ENCODE data around the gene RNF141. TPM values are rescaled to one million over a fixed set of nuclear protein-coding genes. Genes with fewer than 3 reads are reported as not detected.

Gene RNF141
- total RNA-seq, 1 donor from 2014 or later = 31.2 TPM

DNA sequence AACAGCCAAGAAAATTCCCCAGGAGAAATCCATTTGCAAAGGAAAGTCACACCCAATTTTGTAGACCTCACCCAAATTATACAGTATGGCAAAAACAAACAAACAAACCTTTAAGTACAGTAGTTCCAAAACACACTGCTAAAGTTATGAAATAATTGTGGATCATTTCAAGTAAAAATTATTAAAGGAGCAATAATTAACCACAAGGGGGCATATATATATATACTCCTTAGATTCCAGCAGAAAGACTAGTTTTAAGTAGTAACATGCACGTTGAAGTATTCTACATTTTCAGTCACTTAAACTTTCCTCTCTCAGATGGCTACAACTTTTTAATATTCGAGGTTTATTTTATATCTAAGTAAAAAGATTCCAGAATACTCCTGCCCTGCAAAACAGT is 26.8 kb downstream of the RNF141 start:
- no peak for DNase-seq (ENCODE audit: low read depth)
- Histone ChIP-seq H3K27ac (ENCODE audit: low read depth, low read length) (no peak overlapping the region), H3K9me3 (ENCODE audit: insufficient read depth, low read depth, low read length) (no peaks in the 10 kb centered on the region), H3K9ac (ENCODE audit: low read length) (no peak overlapping the region), H3K4me1 (ENCODE audit: insufficient read depth, low read length) (no peaks in the 10 kb centered on the region), H3K36me3 (ENCODE audit: insufficient read depth, low read length) (no peaks in the 10 kb centered on the region), H3K4me2 (ENCODE audit: low read length) (no peak overlapping the region), H3K27me3 (ENCODE audit: insufficient read depth, low read length) (no peaks in the 10 kb centered on the region), H2AFZ (ENCODE audit: low read depth, low read length) (no peak overlapping the region), H3K79me2 (ENCODE audit: insufficient read depth, low read length) (no peaks in the 10 kb centered on the region), H3K4me3 (ENCODE audit: insufficient read depth, low read depth, low read length) (no peak overlapping the region), H4K20me1 (ENCODE audit: insufficient read depth, low read length) (no peaks in the 10 kb centered on the region)
- Mint-ChIP-seq H3K27me3 (ENCODE audit: low read depth, unreplicated experiment) (no peaks in the 10 kb centered on the region), H3K9me3 (ENCODE audit: unreplicated experiment) (no peaks in the 10 kb centered on the region), H3K36me3 (ENCODE audit: low read depth, unreplicated experiment) (no peaks in the 10 kb centered on the region), H3K4me3 (ENCODE audit: unreplicated experiment) (no peak overlapping the region), H3K4me1 (ENCODE audit: low read depth, unreplicated experiment) (peaks cover 12% of the 10 kb centered on the region), H3K27ac (ENCODE audit: unreplicated experiment) (peak overlapping the region; percentile 56)
- TF ChIP-seq, protein P1, sequence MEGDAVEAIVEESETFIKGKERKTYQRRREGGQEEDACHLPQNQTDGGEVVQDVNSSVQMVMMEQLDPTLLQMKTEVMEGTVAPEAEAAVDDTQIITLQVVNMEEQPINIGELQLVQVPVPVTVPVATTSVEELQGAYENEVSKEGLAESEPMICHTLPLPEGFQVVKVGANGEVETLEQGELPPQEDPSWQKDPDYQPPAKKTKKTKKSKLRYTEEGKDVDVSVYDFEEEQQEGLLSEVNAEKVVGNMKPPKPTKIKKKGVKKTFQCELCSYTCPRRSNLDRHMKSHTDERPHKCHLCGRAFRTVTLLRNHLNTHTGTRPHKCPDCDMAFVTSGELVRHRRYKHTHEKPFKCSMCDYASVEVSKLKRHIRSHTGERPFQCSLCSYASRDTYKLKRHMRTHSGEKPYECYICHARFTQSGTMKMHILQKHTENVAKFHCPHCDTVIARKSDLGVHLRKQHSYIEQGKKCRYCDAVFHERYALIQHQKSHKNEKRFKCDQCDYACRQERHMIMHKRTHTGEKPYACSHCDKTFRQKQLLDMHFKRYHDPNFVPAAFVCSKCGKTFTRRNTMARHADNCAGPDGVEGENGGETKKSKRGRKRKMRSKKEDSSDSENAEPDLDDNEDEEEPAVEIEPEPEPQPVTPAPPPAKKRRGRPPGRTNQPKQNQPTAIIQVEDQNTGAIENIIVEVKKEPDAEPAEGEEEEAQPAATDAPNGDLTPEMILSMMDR (IDR thresholded peaks at IDR 0.05; ENCODE audit: insufficient read depth, low read depth, low read length) = no peak
- no peak for TF ChIP-seq EZH2 (IDR thresholded peaks at IDR 0.05; ENCODE audit: insufficient read depth, low read length)
- FAIRE-seq = no peak

GRCh38 chr11:10511181-10511621 is 29.8 kb downstream of the RNF141 start:
- Histone ChIP-seq H3K9me3 (ENCODE audit: insufficient read depth, low read depth, low read length) (no peaks in the 10 kb centered on the region), H3K79me2 (ENCODE audit: insufficient read depth, low read length) (no peaks in the 10 kb centered on the region), H3K4me3 (ENCODE audit: insufficient read depth, low read depth, low read length) (no peak overlapping the region), H3K27ac (ENCODE audit: low read depth, low read length) (no peak overlapping the region), H3K27me3 (ENCODE audit: insufficient read depth, low read length) (no peaks in the 10 kb centered on the region), H3K4me1 (ENCODE audit: insufficient read depth, low read length) (no peaks in the 10 kb centered on the region), H2AFZ (ENCODE audit: low read depth, low read length) (no peak overlapping the region), H4K20me1 (ENCODE audit: insufficient read depth, low read length) (no peaks in the 10 kb centered on the region), H3K36me3 (ENCODE audit: insufficient read depth, low read length) (no peaks in the 10 kb centered on the region), H3K4me2 (ENCODE audit: low read length) (no peak overlapping the region), H3K9ac (ENCODE audit: low read length) (no peak overlapping the region)
- DNase-seq (ENCODE audit: low read depth) (no peak), FAIRE-seq (no peak)
- Mint-ChIP-seq H3K9me3 (ENCODE audit: unreplicated experiment) (no peaks in the 10 kb centered on the region), H3K4me1 (ENCODE audit: low read depth, unreplicated experiment) (peaks cover 12% of the 10 kb centered on the region), H3K36me3 (ENCODE audit: low read depth, unreplicated experiment) (no peaks in the 10 kb centered on the region), H3K27ac (ENCODE audit: unreplicated experiment) (no peak overlapping the region), H3K27me3 (ENCODE audit: low read depth, unreplicated experiment) (no peaks in the 10 kb centered on the region), H3K4me3 (ENCODE audit: unreplicated experiment) (no peak overlapping the region)
- TF ChIP-seq, protein P1 (IDR thresholded peaks at IDR 0.05; ENCODE audit: insufficient read depth, low read depth, low read length) = no peak
- TF ChIP-seq EZH2 (IDR thresholded peaks at IDR 0.05; ENCODE audit: insufficient read depth, low read length) = no peak

GRCh38 chr11:10506008-10506370 is 35.0 kb downstream of the RNF141 start:
- TF ChIP-seq EZH2 (IDR thresholded peaks at IDR 0.05; ENCODE audit: insufficient read depth, low read length) = no peak
- TF ChIP-seq, protein P1 (IDR thresholded peaks at IDR 0.05; ENCODE audit: insufficient read depth, low read depth, low read length) = no peak
- H3K4me3 ChIP-seq (ENCODE audit: insufficient read depth, low read depth, low read length) = no peak overlapping the region
- no peaks in the 10 kb centered on the region for H3K4me1 Mint-ChIP-seq (ENCODE audit: low read depth, unreplicated experiment)

More at GRCh38 chr11:10506008-10506370, 35.0 kb downstream of the RNF141 start:
- FAIRE-seq (no peak), DNase-seq (ENCODE audit: low read depth) (no peak)
- Mint-ChIP-seq H3K36me3 (ENCODE audit: low read depth, unreplicated experiment) (peaks cover 3% of the 10 kb centered on the region), H3K27ac (ENCODE audit: unreplicated experiment) (no peak overlapping the region), H3K4me3 (ENCODE audit: unreplicated experiment) (no peak overlapping the region), H3K27me3 (ENCODE audit: low read depth, unreplicated experiment) (no peaks in the 10 kb centered on the region), H3K9me3 (ENCODE audit: unreplicated experiment) (no peaks in the 10 kb centered on the region)
- H3K36me3 ChIP-seq (ENCODE audit: insufficient read depth, low read length) = no peaks in the 10 kb centered on the region
- H3K9ac ChIP-seq (ENCODE audit: low read length) = no peak overlapping the region
- H3K27me3 ChIP-seq (ENCODE audit: insufficient read depth, low read length) = no peaks in the 10 kb centered on the region
- no peaks in the 10 kb centered on the region for H4K20me1 ChIP-seq (ENCODE audit: insufficient read depth, low read length)
- H3K27ac ChIP-seq (ENCODE audit: low read depth, low read length) = no peak overlapping the region
- H3K9me3 ChIP-seq (ENCODE audit: insufficient read depth, low read depth, low read length) = no peaks in the 10 kb centered on the region
- no peak overlapping the region for H2AFZ ChIP-seq (ENCODE audit: low read depth, low read length)
- no peaks in the 10 kb centered on the region for H3K79me2 ChIP-seq (ENCODE audit: insufficient read depth, low read length)
- H3K4me2 ChIP-seq (ENCODE audit: low read length) = no peak overlapping the region
- H3K4me1 ChIP-seq (ENCODE audit: insufficient read depth, low read length) = peaks cover 5% of the 10 kb centered on the region
